ENCODE measurements around the gene TTLL7.

DNA sequence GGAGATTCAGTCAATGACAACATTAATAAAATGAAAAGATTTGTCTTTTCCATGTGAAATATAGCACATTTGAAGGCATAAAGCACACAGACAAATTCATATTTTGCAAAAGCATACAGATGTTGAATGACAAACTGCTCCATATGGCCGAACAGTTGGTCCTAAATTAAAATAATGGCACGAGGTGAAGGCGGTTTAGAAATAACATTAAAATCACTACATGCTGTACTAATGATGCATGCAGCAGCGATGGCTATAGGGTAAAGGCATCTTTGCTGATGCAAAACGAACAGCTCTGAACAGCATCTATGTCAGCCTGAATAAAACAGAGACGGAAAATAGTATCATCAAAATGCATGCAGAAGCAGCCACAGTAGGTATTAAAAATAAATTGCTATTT is 102.6 kb downstream of the TTLL7 start:
- TF ChIP-seq POLR2AphosphoS5 (IDR thresholded peaks at IDR 0.05; ENCODE audit: low read depth, low read length), result no peak
- TF ChIP-seq POLR2A (IDR thresholded peaks at IDR 0.05; ENCODE audit: low read depth, low read length), result no peak
- no peak for TF ChIP-seq TAF1 (IDR thresholded peaks at IDR 0.05; ENCODE audit: borderline replicate concordance, low read depth, low read length)
